H9 (cell line): Measurements from ENCODE around the gene PTPRN2. TPM values are rescaled to one million over a fixed set of nuclear protein-coding genes. Genes with fewer than 3 reads are reported as not detected.
A peak's percentile ranks its signal among the peaks of the same experiment; 100 is the strongest.

Source experiments
- DNase-seq: peaks from one replicate; pipeline ENCODE4 v3.0.0-alpha.2; 2017
- H2AFZ ChIP-seq: one replicate; pipeline ENCODE4 v1.6.1; 2013; ENCODE audit warnings: mild to moderate bottlenecking, low read length, control low read depth, moderate library complexity
- H2AK5ac ChIP-seq: 2 replicates; pipeline ENCODE4 v1.6.1; 2013; ENCODE audit warnings: low read length, control low read depth, mixed read lengths; ENCODE audit not compliant: insufficient read length
- H2BK120ac ChIP-seq: one replicate; pipeline ENCODE4 v1.6.1; 2013; ENCODE audit warnings: low read depth, mild to moderate bottlenecking, low read length, control low read depth, inconsistent platforms; ENCODE audit not compliant: poor library complexity, severe bottlenecking
- H2BK12ac ChIP-seq: 2 replicates; pipeline ENCODE4 v1.6.1; 2013; ENCODE audit warnings: low read length, control low read depth, mixed read lengths, low read depth; ENCODE audit not compliant: insufficient read length
- H2BK15ac ChIP-seq: 2 replicates; pipeline ENCODE4 v1.6.1; 2013; ENCODE audit warnings: low read depth, low read length, control low read depth
- H2BK20ac ChIP-seq: one replicate; pipeline ENCODE4 v1.6.1; 2013; ENCODE audit warnings: low read depth, mild to moderate bottlenecking, low read length, control low read depth, inconsistent platforms; ENCODE audit not compliant: poor library complexity, severe bottlenecking
- H2BK5ac ChIP-seq: 2 replicates; pipeline ENCODE4 v1.6.1; 2013; ENCODE audit warnings: low read length, control low read depth, mixed read lengths; ENCODE audit not compliant: insufficient read length
- H3K14ac ChIP-seq: 2 replicates; pipeline ENCODE4 v1.6.1; 2013; ENCODE audit warnings: low read length, control low read depth; ENCODE audit not compliant: insufficient read depth
- H3K18ac ChIP-seq: 2 replicates; pipeline ENCODE4 v1.6.1; 2013; ENCODE audit warnings: low read depth, mild to moderate bottlenecking, mixed read lengths, low read length, control low read depth; ENCODE audit not compliant: insufficient read length
- H3K23ac ChIP-seq: 2 replicates; pipeline ENCODE4 v1.6.1; 2013; ENCODE audit warnings: low read length, control low read depth, mixed read lengths, low read depth; ENCODE audit not compliant: insufficient read length
- H3K23me2 ChIP-seq: 2 replicates; pipeline ENCODE4 v1.6.1; 2013; ENCODE audit warnings: low read depth, mild to moderate bottlenecking, mixed read lengths, low read length, control low read depth; ENCODE audit not compliant: insufficient read length, poor library complexity, severe bottlenecking
- H3K27ac ChIP-seq: 2 replicates; pipeline ENCODE4 v1.5.1; 2013; ENCODE audit warnings: low read length, control low read depth, mixed read lengths, low read depth; ENCODE audit not compliant: insufficient read length
- H3K27me3 ChIP-seq: 2 replicates; pipeline ENCODE4 v1.6.1; 2013; ENCODE audit warnings: low read length, control low read depth, inconsistent platforms; ENCODE audit not compliant: insufficient read depth
- H3K4ac ChIP-seq: 2 replicates; pipeline ENCODE4 v1.6.1; 2013; ENCODE audit warnings: low read depth, mild to moderate bottlenecking, control low read depth, inconsistent platforms, low read length, moderate library complexity
- H3K4me1 ChIP-seq: 2 replicates; pipeline ENCODE4 v1.6.1; 2013; ENCODE audit warnings: low read length, control low read depth, inconsistent platforms; ENCODE audit not compliant: insufficient read depth
- H3K4me2 ChIP-seq: 2 replicates; pipeline ENCODE4 v1.6.1; 2013; ENCODE audit warnings: low read length, control low read depth, mixed read lengths; ENCODE audit not compliant: insufficient read length, insufficient read depth
- H3K56ac ChIP-seq: 2 replicates; pipeline ENCODE4 v1.6.1; 2013; ENCODE audit warnings: low read depth, mild to moderate bottlenecking, mixed read lengths, low read length, control low read depth; ENCODE audit not compliant: insufficient read length
- H3K79me1 ChIP-seq: 2 replicates; pipeline ENCODE4 v1.6.1; 2013; ENCODE audit warnings: low read depth, mild to moderate bottlenecking, moderate library complexity, low read length, control low read depth, inconsistent platforms; ENCODE audit not compliant: insufficient read depth, poor library complexity, severe bottlenecking
- H3K79me2 ChIP-seq: 2 replicates; pipeline ENCODE4 v1.6.1; 2013; ENCODE audit warnings: low read length, control low read depth, inconsistent platforms; ENCODE audit not compliant: insufficient read depth
- H3K9ac ChIP-seq: 2 replicates; pipeline ENCODE4 v1.6.1; 2013; ENCODE audit warnings: low read length, control low read depth, mixed read lengths; ENCODE audit not compliant: insufficient read length; ENCODE audit errors: extremely low read depth
- H3K9me3 ChIP-seq: one replicate; pipeline ENCODE4 v1.6.1; 2013; ENCODE audit warnings: low read depth, low read length, inconsistent platforms; ENCODE audit not compliant: control insufficient read depth
- H3T11ph ChIP-seq: one replicate; pipeline ENCODE4 v1.6.1; 2013; ENCODE audit warnings: mild to moderate bottlenecking, low read length, control low read depth, inconsistent platforms
- H4K20me1 ChIP-seq: one replicate; pipeline ENCODE4 v1.6.1; 2013; ENCODE audit not compliant: control insufficient read depth, insufficient read length, insufficient read depth
- H4K5ac ChIP-seq: 2 replicates; pipeline ENCODE4 v1.6.1; 2013; ENCODE audit warnings: low read depth, mild to moderate bottlenecking, mixed read lengths, low read length, control low read depth; ENCODE audit not compliant: insufficient read length
- H4K8ac ChIP-seq: replicated peaks from 2 replicates; pipeline ENCODE4 v1.6.1; 2013; ENCODE audit warnings: low read length, control low read depth, mixed read lengths, low read depth; ENCODE audit not compliant: insufficient read length
- H4K91ac ChIP-seq: 2 replicates; pipeline ENCODE4 v1.6.1; 2013; ENCODE audit warnings: low read depth, mild to moderate bottlenecking, moderate library complexity, mixed read lengths, low read length, control low read depth; ENCODE audit not compliant: insufficient read length
- H3K27ac Mint-ChIP-seq, 3 experiments: 2 replicates in 2 of 3; 3 replicates in 1 of 3; pipeline ENCODE4 v1.8.0; 2020 to 2021; ENCODE audit warnings: mixed read lengths in 3 of 3, mild to moderate bottlenecking in 1 of 3, moderate library complexity in 1 of 3
- H3K27me3 Mint-ChIP-seq: 2 replicates; pipeline ENCODE4 v1.8.0; 2021; ENCODE audit warnings: low read depth, mild to moderate bottlenecking, moderate library complexity, mixed read lengths
- H3K36me3 Mint-ChIP-seq, 3 experiments: 2 replicates in 2 of 3; 3 replicates in 1 of 3; pipeline ENCODE4 v1.8.0; 2020 to 2021; ENCODE audit warnings: low read depth in 3 of 3, mixed read lengths in 3 of 3; ENCODE audit not compliant: insufficient read depth in 1 of 3
- H3K4me1 Mint-ChIP-seq, 2 experiments: 2 replicates each; pipeline ENCODE4 v1.8.0; 2020; ENCODE audit warnings: mixed read lengths in 2 of 2
- H3K4me3 Mint-ChIP-seq, 2 experiments: 2 replicates in 1 of 2; 3 replicates in 1 of 2; pipeline ENCODE4 v1.8.0; 2020 to 2021; ENCODE audit warnings: mild to moderate bottlenecking in 2 of 2, mixed read lengths in 2 of 2, moderate library complexity in 1 of 2
- H3K9me3 Mint-ChIP-seq, 2 experiments: 2 replicates in 1 of 2; 3 replicates in 1 of 2; pipeline ENCODE4 v1.8.0; 2020; ENCODE audit warnings: mild to moderate bottlenecking in 2 of 2, mixed read lengths in 2 of 2, moderate library complexity in 1 of 2
- WGBS: extraction: QIAGEN DNeasy Blood & Tissue Kit; methylation state at CpG from one replicate; pipeline ENCODE4 v1.1.7; 2013; ENCODE audit warnings: missing lambda C conversion rate, low lambda C conversion rate, mixed read lengths; ENCODE audit not compliant: insufficient read length; ENCODE audit errors: extremely low coverage; 5-methylcytosine and 5-hydroxymethylcytosine counted together
- total RNA-seq: library from RNA; stranded (reverse); gene quantifications from 2 replicates; pipeline ENCODE4 v1.2.1, GENCODE V29; 2021
- TF ChIP-seq, protein P1 (sequence below): fragments of 200-600 bp; sonication (generic); conservative IDR thresholded peaks from 3 replicates; pipeline ENCODE4 v1.8.0; 2021; ENCODE audit warnings: antibody characterized with exemption, mild to moderate bottlenecking

The PTPRN2 gene
- total RNA-seq, 1 experiment from 2014 or later: 5.2 TPM

DNA sequence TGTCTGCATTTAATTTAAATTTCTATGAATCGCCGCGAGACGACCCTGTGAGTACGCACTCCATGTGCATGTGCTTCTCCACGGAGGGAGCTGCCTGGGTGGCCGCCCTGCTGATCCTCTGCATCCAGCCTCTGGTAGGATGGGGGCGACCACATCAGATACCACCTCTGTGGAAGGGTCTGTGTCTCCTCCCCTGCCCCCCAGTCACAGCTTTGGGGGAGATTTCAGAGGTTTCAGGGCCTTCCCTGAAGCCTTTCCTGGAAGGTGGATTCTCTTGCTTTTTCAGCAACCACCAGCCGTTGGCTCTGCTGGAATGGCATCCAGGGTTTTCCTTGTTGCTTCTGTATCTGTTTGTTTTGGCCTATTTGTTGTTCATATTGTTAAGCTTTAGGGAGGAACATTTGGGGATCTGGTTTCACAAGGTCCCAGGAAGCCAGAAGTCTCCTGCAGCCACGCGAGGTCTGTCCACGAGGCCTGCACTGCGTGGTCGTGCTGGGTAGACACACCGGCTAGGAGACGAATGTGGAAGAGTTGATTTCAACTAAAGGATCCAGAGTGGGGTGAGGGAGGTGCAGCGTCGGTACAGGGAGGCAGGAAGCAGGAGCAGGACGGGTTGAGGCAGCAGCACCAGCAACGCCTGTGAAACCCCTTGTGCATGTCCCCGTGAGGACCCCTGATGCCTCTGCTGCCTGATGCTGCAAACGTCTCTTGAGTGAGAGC, 329.1 kb downstream of the PTPRN2 start:
- H3K9me3 ChIP-seq: no peaks in the 10 kb centered on the region
- no peaks in the 10 kb centered on the region for H3K79me2 ChIP-seq
- no peaks in the 10 kb centered on the region for H3K79me1 ChIP-seq
- H3K27me3 ChIP-seq: no peaks in the 10 kb centered on the region
- Mint-ChIP-seq H3K27ac (peak overlapping the region in 1 of 3 experiments; percentile 89; a peak in 2 of 7 replicates), H3K4me1 (peaks cover 18 to 22% of the 10 kb centered on the region in 2 experiments), H3K4me3 (no peak overlapping the region), H3K27me3 (no peaks in the 10 kb centered on the region), H3K9me3 (no peaks in the 10 kb centered on the region), H3K36me3 (no peaks in the 10 kb centered on the region)
- H3K14ac ChIP-seq: no peak overlapping the region
- no peaks in the 10 kb centered on the region for H4K20me1 ChIP-seq
- TF ChIP-seq, protein P1, sequence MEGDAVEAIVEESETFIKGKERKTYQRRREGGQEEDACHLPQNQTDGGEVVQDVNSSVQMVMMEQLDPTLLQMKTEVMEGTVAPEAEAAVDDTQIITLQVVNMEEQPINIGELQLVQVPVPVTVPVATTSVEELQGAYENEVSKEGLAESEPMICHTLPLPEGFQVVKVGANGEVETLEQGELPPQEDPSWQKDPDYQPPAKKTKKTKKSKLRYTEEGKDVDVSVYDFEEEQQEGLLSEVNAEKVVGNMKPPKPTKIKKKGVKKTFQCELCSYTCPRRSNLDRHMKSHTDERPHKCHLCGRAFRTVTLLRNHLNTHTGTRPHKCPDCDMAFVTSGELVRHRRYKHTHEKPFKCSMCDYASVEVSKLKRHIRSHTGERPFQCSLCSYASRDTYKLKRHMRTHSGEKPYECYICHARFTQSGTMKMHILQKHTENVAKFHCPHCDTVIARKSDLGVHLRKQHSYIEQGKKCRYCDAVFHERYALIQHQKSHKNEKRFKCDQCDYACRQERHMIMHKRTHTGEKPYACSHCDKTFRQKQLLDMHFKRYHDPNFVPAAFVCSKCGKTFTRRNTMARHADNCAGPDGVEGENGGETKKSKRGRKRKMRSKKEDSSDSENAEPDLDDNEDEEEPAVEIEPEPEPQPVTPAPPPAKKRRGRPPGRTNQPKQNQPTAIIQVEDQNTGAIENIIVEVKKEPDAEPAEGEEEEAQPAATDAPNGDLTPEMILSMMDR: no peak
- no peak overlapping the region for H3K9ac ChIP-seq
- H2BK15ac ChIP-seq: no peak overlapping the region
- no peak overlapping the region for H4K91ac ChIP-seq
- H3K4ac ChIP-seq: no peak overlapping the region
- H2AFZ ChIP-seq: no peak overlapping the region
- H3K23me2 ChIP-seq: no peaks in the 10 kb centered on the region
- no peak overlapping the region for H2BK12ac ChIP-seq
- no peak overlapping the region for H4K5ac ChIP-seq
- no peak overlapping the region for H2AK5ac ChIP-seq
- no peak overlapping the region for H3K18ac ChIP-seq
- no peak overlapping the region for H2BK20ac ChIP-seq
- H3K27ac ChIP-seq: no peak overlapping the region
- no peaks in the 10 kb centered on the region for H3K4me1 ChIP-seq
- H3K4me2 ChIP-seq: no peak overlapping the region
- H2BK120ac ChIP-seq: no peak overlapping the region
- H3T11ph ChIP-seq: no peak overlapping the region
- H2BK5ac ChIP-seq: no peak overlapping the region
- no CpG with 5 or more reads among the region's 22 CpGs for WGBS
- H3K56ac ChIP-seq: no peak overlapping the region
- no peak for DNase-seq
- no peak overlapping the region for H4K8ac ChIP-seq
- no peak overlapping the region for H3K23ac ChIP-seq
